GM18873 (cell line): ENCODE measurements around the gene TRMT5.

ENCODE experiments used
- ATAC-seq: cut with Tn5 transposase; IDR thresholded peaks from one replicate; pipeline ENCODE4 v1.9.1; 2021; ENCODE audit warnings: mild to moderate bottlenecking, moderate library complexity, moderate number of reproducible peaks; ENCODE audit not compliant: unreplicated experiment, low FRiP score

TRMT5 gene

GRCh38 chr14:60980811-60981632 is at the start of gene TRMT5, which contains the start of gene SLC38A6:
TSS of gene TRMT5 (minus strand) at chr14:60981079. CDS start at chr14:60980973, 106 bp downstream.
TSS of gene SLC38A6 (plus strand) at chr14:60981245. CDS start at chr14:60981278, 33 bp downstream.
- ATAC-seq = peak; percentile 81

- no peak for ATAC-seq
These were observed 45.6 kb upstream of the TRMT5 start for GRCh38 chr14:61026526-61026925.

GRCh38 chr14:61025251-61026223 is 44.7 kb upstream of the TRMT5 start:
- ATAC-seq = peak; percentile 47

GRCh38 chr14:61019537-61019936 is 38.7 kb upstream of the TRMT5 start:
- ATAC-seq = no peak

- no peak for ATAC-seq
These were observed 22.7 kb upstream of the TRMT5 start for GRCh38 chr14:61003571-61003970.

DNA sequence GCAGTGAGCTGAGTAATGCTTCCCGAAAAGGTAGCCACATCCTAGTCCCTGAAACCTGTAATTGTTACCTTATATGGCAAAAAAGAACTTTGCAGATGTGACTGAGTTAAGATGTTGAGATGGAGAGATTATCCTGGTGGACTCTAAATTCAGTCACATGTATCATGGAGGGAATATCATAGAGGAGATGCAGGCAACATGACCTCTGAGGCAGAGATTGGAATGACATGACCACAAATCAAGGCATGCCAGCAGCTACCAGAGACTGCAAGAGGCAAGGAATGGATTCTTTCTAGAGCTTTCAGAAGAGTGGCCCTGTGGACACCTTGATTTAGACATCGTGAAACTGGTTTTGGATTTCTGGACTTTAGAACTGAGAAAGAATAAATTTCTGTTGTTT is 18.7 kb upstream of the TRMT5 start:
- no peak for ATAC-seq

GRCh38 chr14:60998617-60999016 is 17.7 kb upstream of the TRMT5 start:
- ATAC-seq = no peak

DNA sequence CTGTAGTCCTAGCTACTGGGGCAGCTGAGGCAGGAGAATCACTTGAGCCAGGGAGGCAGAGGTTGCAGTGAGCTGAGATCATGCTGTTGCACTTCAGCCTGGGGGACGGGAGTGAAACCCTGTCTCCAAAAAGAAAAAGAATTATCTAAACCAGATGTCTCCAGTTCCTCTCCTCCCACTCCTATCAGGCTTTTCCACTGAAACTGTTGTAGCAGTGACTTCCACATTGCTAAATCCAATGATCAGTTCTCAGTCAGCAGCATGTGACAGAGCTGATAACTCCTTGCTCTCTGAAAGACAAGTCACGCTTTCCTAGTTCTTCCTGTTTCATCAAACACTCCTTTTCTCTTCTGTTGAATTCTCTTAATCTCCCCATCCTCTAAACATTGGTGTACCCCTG is 8.7 kb upstream of the TRMT5 start:
- ATAC-seq = no peak

DNA sequence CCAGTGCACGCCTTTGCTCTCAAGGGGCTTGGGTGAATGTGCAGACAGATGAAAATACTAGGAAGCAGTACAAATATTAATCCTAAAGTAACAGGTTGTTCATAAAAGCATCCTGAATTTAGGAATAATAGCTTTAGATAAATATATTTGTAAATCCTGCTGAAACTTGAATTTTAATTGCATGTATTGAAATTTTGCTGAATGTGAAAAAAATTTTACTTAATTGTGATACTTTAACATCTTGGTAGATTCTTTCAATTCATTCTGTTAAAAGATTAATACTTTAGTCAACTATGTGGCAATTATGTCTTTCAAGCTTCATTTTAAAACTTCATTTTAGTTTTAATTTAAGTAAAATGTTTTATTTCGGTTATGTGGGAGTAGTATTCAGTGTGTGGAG is 5.6 kb upstream of the TRMT5 start:
- ATAC-seq = no peak

DNA sequence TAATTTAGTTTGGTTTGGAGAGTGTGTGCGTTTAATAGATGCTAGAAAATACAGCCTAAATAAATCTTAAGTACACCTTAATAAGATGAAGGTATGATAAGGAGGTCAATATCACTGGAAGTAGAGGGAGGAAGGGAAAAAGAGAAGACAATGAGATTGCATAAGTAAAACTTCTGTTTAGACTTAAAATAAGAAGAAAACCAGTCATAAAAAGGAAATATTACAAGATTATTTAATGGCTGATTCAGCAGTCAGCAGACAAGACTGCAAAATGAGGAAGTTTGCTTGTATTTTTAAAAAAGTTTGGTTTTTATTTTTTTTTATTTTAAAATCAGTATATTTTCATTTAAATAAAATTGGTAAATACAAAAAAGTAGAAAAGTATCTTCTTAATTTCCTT is 3.3 kb upstream of the TRMT5 start:
- ATAC-seq = no peak

DNA sequence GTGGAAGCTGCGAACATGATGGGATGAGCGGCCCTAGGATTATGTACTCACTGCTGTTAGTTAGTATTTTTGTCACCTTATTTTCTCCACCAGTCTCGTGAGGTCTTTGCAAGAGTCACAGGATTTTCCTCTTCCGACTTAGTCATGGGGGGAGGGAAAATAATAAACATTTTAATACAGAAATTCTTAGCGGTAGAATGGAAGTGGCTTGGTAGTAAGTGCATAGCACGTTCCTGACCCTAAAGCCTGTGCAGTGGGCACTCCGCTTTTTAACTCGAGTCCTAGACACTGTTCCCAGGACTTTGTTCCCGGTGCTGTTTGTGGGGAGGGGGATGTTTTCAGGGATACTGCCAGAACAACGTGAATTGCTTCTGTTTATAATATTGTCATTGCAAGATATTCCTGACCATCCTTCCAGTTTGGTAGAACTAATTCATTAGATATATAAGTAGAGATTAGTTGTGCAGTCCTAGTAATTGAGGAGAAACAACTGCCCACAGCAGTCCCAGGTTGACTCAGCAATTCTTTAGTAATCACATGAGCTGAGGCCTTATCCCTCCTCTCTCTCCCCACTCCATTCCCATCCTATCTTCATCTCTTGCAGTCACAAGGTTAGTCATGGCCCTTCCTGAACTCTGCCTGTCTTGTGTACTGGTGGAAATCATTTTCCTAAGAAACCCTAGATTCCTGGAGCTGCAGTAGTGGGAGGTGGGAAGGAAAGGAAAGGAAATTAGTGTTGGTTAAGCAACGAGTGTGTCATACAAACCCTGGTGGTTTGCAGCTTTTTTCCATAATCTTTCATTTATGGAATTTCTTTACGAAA is 965 bp upstream of the TRMT5 start:
- ATAC-seq = no peak

GRCh38 chr14:60977847-60978246 is 3.0 kb downstream of the TRMT5 start:
- no peak for ATAC-seq

DNA sequence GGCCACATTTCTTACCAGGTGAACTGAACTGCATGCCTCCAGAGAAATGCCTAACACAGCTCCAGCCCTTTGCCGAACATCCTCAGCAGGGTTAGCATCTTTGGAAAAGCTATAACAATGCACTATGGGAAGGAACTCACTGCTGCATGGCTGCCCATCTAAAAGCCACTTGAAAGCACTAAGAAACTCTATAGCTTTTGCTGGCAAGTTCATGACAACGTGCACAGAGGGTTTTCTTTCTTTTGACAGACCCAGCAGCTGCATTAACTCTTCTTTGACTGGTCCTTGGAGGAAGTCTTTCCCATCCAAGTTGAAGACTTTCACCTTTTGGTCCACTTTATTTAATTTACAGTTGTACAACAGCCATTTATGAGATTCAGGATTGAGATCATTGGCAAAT is 5.3 kb downstream of the TRMT5 start:
- ATAC-seq = no peak

DNA sequence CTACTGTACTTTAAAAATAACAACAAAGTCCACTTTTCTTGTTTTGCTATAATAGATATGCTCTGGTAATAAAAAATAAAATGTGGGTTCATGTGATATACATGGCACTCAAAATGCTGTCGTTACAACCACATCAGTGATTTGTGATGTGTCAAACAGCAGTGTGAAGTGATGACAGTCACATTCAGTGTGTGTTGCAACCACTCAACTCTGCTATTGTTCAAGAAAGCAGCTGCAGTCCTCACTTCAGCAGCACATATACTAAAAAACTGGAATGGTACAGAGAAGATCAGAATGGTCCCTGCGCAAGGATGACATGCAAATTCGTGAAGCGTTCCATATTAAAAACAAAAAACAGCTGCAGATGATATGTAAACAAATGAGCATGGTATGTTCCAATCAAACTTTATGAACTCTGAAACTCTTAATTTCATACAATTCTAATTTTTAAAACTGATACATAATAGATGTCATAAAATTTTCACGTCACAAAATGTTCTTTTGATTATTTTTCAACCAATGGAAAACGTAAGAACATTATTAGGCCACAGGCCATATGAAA is 6.7 kb downstream of the TRMT5 start:
- no peak for ATAC-seq

DNA sequence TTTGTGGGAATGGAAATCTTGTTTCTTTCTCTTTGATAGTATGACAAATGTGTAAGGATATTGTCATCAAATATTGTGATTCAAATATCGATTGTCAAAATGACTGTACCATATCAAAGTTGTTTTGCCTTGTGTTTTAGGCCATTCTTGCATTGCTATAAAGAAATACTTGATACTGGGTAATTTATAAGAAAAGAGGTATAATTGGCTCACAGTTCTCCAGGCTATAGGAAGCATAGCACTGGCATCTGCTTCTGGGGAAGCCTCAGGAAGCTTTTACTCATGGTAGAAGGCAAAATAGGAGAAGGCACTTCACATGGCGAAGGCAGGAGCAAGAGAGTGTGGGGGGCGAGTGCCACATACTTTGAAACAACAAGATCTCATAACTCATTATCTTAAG is 7.8 kb downstream of the TRMT5 start:
- ATAC-seq = no peak

DNA sequence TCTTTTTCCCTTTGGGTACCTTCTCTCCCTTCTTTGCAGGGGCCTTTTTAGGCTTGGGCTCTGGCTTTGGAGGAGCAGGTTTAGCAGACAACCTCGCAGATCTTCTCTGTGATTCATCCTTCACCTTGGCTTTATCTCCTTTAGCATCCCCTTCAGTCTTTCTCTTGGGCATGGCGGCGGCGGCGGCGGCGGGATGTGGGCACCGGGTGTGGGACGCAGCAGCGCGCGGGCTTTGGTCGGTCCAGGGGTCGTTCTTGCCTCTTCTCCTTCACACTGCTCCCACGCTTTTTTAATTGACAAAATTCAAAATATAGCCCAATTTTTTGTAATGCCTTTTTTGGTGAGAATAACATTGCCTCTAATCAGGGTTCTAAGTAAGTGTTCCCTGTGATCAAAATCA is 8.6 kb downstream of the TRMT5 start:
- no peak for ATAC-seq

DNA sequence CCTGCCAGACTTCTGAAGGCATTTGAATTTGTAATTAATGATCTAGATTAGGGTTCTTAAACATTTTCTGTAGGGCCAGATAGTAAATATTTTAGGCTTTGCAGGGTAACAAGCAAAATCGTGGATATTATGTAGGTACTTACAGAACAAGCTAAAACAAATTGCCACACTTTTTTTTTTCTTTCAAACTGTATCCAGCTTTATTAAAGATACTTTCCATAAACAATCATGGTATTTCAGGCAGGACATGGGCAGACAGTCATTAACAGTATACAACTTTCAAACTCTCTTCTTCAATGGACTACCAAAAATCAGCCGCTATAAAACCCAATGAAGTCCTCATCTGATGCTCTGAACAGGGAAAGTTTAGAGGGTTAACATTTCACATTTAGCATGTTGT is 9.6 kb downstream of the TRMT5 start:
- ATAC-seq = no peak

DNA sequence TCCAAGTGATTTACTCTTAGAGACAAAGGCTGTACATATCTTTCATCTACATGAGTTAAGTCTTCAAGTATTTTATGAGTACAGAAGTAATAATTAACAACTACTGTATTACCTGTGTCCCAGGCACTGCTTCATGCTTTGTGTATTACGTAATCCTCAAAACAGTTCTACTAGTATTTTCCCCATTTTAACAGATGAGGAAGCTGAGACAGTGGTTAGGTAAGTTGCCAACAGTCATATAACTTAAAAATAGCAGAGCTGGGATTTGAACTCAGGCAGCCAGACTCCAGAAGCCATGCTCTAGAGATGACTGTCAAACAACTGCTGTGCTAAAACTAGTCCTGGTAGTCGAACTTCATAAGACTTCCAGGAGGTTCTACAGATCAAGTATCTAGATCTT is 10.7 kb downstream of the TRMT5 start:
- ATAC-seq = no peak

DNA sequence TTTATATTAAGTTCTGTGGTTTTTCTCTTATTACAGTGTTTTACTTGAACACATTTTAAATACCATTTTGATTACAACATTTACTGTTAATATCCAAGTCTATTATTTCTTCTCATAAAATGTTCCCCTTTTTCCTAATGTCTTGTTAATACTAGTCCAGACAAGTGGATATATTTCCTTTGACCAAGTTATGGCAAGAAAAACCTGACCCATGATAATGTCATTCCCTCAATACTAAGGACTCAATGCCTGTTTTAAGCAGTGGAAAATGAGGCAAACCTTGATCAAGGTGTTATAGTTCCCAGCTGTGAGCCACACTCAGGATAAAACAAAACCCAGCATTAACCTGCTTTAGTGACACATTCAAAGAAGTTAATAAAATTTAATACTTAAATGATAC is 12.2 kb downstream of the TRMT5 start:
- no peak for ATAC-seq

DNA sequence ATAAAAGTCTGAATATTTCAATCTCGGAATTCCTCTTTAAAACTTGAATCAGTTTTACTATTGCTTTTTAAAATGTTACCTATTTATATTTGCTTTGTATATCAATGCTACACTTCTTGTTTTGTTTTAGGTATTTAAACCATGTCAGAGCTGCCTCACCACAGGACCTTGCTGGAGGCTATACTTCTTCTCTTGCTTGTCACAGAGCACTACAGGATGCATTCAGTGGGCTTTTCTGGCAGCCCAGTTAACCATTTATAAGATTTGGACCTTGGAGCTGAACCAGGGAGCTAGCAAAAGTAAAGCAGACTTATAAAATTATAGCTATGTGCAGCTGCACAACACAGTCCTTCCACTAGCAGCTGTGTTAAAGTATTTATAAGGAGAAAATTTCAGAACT is 12.8 kb downstream of the TRMT5 start:
- ATAC-seq = no peak
